T follicular helper cell (primary cell): Measurements from ENCODE around the gene ARHGEF28.

Experiments
- DNase-seq: peaks from one replicate; pipeline ENCODE4 v3.0.0-alpha.2; 2020; ENCODE audit warnings: low read depth

ARHGEF28 gene

DNA sequence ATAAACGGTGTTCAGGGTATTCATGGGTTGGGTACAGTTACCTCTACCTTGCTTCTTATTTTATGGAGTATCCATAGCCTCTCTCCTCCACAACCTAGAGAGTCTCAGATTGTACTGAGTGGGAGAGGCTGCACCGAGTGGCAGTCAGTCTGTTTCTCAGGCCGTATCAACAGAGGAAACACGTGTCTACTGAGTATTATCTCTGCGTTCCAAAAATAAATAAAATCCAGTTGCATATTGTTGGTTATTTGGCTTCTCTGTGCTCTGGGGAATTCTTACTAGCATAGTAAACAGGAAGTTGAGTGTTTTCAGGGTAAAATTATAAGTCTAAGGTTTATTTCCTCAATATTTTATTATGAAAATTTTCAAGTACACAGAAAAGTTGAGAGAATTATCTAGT, 231.0 kb downstream of the ARHGEF28 start:
- no peak for DNase-seq

DNA sequence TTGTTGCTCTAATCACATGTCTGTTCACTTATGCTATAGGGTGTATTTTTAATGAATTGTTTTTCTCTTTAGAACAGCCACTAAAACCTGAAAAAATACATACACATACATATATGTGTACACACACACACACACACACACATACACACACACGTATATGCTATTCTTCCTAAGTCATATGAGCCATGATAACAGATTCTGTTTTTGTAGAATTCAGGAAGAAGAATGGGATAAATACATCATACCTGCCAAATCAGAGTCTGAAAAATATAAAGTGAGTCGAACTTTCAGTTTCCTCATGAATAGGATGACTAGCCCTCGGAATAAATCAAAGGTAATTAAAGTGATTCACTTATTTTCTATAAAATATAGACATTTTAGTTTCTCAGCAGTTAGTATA, 231.4 kb downstream of the ARHGEF28 start:
- no peak for DNase-seq

DNA sequence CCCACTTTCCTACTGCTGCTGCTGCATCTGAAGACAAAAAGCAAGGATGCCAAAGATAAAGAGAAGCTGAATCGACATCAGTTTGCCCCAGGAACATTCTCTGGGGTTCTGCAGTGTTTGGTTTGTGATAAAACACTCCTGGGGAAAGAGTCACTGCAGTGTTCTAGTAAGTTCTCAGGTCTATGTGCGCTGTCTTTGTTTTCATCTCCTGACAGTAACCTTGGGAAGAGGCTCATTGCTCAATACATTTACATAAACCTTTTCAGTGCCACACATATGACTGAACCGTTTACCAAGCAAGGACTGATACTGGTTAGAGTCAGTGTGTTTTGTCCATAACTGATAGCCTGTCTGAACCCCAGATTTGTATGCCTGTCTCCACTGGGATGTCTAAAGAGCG, 232.1 kb downstream of the ARHGEF28 start:
- no peak for DNase-seq

DNA sequence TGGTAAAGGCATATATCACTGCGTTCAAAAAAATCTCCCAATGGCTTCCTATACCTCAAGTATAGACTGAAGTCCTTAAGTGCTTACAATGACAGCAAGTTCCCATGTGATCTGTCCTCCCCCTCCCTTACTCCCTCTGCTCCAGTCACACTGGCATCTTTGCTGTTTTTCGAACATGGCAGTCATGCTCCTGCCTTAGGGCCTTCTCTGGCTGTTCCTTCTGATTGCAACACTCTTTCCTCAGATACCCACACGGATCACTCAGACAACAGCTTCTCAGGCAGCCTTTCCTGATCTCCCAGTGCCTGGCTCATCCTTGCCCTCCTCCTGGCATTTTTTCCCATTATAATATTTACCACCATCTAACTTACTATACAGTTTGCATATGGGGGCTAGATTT, 232.8 kb downstream of the ARHGEF28 start:
- DNase-seq: no peak

DNA sequence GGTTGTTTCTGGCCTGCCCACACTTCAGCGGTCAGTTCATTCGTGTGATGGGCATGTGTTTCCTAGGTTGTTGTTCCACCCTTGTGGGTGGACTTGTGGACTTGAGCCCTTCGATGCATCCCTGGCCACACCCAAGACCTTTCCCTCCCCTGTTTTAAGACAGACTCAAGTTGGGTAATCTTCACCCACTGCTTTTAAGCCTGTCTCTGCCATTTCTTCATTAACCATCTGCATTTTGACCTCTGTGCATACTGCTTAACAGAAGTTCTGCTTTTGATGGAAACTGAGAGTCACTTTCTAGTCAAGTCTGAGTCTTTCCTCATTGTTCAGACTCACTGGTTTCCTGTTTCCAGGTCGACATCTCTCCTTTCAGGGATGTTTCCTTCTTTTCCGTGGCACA, 233.7 kb downstream of the ARHGEF28 start:
- DNase-seq: no peak

DNA sequence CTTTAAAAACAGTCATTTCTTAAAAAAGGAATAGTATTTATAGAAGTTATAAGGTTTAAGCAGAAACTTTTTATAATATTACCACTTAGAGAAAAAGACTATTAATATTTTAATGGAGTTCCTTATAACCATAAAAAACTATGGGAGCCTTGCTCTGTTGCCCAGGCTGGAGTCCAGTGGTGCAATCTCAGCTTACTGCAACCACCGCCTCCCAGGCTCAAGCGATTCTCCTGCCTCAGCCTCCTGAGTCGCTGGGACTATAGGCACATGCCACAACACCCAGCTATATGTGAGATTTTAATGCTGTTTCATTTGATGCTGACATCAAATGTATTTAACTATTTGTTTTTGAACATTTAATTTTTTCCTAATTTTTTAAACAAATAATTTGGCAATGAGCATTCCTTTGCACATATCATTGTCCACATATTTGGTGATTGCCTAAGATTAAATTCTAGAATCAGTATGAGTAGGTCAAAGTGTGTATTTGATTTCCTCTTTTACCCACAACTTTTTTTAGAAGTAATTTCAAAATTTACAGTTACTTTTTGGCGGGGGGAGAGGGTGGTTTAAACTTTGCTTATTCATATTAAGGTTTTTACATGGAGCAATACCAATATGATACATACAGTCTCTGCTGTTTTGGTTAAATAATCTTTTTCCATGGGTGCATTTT, 235.5 kb downstream of the ARHGEF28 start:
- DNase-seq: no peak

DNA sequence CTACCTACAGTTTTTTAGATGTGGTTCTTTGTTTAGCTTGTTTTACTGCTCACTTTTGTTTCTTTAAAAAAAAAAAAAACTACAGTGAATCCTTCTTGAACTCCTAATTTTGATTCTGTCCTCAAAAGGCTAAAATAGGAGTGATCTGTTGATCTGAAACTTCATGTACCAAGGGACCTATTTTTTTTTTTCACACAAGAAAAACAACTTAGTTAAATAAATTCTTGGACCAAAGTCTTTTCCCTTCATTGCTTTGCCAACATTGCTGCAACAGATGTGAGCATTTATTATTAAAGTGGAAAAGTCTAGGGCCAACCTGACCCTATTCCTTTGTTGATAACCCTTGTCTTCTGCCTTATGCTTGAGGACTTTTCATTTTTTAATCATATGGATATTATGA, 236.8 kb downstream of the ARHGEF28 start:
- no peak for DNase-seq

DNA sequence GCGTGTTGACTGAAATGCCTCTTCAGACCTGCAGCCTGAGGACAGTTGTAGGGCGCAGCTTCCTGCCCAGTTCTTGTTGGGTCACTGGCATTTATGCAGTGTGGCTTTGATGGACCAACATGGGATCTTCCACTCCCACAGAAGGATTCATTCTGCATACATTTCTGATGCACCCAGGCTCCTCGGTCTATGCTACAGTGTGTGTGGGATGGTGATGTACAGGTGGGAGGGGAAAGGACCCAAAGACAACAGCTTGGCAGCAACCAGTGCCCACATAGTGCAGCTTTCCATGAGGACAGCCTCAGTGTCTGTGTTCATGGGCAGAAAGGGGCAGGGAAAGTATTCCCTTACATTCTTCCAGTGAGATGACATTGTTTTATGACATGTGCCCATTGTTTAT, 237.9 kb downstream of the ARHGEF28 start:
- DNase-seq: no peak

DNA sequence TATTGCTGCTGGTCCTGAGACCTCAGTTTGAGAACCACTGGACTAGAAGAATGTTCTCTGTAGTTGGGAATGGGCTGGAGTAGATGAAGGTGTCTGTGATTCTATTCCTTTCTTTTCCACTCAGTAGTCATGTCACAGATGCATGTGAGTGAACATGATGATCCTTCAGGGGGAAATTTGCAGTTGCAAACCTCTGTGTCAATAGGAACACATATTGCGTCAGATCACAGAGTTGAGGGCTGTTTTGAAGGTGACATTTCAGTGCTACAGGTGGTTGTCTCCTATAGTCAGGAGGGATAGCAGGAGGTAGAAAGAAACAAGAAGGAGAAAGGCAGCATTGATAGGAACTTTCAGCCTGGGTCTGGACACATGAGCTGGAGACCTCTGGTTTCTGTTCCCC, 239.3 kb downstream of the ARHGEF28 start:
- DNase-seq: no peak

DNA sequence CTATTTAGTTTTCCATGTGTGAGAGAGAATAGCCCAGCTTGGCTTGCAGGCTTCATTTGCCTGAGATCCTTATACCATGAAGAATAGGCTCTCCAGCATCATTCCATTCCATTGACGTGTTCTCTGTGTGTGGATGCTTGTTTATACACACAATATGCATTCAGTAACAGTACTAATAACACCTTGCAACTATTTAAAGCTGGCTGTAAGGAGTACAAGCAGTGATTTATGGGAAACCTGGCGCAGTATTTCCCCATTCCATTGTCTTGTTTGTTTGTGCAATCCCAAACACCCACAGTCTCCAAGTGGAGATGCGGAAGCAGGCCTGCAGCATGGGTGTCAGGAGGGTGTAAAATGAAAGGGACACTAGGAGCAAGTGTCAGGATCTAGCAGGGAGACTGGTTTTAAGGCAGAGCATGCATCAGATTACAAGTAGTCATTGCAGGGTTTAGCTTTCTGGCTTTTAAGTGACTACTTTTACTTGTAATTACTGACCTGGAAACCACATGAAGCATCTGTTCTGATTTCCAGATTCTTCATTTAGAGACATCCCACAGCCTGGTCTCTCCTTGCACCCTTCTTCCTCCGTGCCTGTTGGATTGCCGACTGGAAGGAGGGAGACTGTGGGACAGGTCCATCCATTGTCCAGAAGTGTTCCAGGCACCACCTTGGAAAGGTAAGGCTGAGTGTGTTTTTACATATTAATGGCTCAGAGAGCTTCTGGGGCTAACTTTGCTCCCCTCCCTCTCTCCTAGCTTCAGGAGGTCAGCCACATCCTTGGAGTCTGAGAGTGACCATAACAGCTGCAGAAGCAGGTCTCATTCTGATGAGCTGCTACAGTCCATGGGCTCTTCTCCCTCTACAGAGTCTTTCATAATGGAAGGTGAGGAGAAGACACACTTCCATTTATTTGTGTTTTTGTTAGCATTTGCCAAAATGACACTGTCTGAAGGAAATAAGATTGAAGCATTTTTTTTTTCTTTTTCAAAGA, 241.6 kb downstream of the ARHGEF28 start:
- no peak for DNase-seq

DNA sequence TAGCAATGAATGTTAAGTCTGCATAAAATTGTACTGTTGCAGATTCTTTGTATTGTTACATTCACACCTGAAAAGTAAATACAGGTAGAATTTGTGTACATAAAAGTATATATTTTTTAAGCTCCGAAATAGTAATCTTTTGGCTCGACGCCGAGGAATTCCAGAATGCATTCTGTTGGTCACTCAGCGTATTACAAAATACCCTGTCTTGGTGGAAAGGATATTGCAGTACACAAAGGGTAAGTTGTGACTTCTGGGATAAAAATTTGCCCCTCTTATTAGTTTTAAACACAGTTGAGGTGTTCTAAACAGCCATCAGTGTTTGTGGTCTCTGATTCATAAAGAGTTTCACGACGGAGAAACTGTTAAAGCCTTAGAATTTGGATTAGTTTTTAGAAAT, 257.6 kb downstream of the ARHGEF28 start:
- no peak for DNase-seq

DNA sequence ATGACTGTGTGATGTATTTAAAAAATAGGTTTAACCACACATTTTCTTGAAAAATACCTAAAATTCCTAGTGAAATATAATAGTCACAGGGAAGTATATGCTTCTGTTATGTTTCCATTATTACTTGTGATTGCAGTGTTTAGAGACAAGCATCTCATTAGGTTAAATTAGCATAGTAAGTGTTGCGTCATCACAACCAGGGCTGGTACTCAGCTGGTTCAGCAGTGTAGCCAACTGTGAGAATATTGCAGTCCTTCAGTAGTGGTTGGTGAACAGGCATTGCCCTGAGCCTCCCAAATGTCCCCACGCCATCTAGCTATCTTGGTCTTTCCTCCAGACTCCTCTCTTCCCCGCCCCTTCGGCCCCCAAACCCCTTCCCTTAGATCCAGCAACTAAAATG, 261.7 kb downstream of the ARHGEF28 start:
- DNase-seq: no peak

DNA sequence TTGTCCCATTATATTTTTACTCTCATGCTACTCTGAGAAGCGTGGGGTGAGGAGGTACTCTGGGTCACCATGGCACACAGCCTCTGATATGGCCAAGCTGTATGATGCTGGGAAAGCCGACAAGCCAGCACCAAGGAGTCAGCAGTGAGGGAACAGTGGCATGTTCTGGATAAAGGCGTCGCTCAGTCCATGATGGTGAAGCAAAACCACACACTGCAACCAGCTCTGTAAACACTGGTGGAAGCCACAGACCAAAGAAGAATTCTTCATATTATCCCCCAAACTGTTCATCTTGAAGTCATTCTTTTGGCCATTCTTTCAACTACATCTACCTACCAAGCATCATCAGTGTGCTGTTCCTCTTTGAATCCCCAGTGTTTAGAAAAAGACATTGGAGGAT, 264.6 kb downstream of the ARHGEF28 start:
- DNase-seq: no peak

DNA sequence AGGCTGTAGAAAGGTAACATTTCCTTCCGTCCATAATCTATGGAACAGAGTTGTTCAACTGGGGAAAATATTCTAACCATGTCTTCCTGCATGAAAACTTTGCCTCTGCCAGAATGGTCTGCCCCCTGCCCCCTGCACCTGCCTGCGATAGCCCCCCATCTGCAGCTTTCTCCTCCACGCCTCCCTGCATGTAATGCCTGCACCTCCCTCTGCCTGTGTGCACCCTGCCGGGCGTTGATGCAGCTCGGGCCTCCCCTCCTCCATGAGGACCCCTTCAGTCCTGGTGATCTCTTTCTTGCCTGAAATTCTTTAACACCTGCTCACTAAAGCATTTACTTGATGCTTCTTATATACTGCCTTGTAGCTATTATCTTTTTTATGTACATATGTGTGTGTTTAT, 266.2 kb downstream of the ARHGEF28 start:
- no peak for DNase-seq

DNA sequence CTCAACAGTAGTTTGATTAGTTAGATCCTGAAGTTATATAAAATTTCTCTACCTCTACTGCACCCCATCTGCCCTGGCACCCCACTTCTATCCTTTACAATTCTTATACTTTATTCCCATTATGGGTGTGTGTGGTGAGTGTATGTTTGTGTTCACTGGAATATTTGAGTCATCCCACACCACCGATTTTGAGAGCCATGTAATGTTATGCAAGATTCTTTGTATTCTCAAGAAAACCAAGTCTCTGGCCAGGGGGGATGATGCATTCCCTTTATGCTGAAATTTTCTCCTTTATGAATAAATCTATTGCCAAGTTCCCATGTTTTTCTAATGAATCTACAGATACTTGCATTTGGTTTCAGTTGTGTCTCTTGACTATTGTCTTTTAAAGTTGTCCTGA, 266.8 kb downstream of the ARHGEF28 start:
- DNase-seq: no peak

DNA sequence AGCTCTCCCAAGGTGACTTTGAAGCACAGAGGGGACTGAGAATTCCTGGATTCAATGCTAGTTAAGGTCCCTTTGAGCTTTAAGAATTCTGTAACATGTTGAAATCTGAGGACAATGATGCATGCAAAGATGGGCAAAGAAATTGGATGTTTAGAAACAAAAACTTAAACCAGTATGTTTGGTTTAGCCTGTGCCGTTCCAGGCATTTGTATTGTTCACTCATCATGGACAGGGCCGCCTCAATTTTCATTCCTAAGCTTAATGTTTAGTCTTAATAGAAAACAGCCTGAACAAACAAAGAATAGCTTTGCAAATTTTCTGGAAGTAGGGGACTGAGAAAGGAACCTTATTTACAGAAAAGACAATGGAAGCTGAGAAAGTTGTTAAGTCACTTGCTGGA, 267.8 kb downstream of the ARHGEF28 start:
- no peak for DNase-seq

DNA sequence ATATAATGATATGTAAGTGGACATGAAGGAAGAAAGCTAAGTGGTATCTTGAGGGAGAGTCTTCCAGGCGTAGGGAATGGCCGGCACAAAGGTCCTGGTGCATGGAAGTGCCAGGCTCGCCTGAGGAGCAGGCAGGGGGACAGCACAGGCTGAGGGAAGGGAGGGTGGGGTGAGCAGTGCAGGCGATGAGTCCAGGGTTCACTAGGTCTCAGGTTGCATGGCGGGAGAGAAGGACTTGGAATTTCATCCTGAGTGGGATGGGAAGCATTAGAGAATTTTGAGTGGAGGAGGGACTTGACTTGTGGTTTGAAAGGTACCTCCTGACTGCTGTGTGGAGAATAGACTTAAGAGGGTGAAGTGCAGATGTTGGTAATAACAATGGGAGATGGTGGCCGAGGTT, 268.9 kb downstream of the ARHGEF28 start:
- DNase-seq: no peak

DNA sequence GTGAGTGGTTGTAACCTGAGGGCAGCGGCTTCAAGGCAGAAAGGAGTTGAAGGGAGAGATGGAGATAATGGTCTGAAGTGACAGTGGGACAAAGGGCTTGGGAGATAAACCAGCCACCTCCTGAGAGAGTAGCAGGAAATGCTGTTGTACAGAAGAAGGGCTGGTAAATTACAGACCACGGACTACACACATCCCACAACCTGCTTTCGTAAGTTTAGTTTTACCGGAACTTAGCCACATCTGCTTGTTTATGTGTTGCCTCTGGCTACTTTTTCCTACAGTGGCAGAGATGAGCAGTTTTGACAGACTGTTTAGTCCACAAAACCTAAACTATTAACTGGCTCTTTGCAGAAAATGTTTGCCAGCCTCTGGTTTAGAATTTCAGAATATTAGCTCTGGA, 269.5 kb downstream of the ARHGEF28 start:
- no peak for DNase-seq

DNA sequence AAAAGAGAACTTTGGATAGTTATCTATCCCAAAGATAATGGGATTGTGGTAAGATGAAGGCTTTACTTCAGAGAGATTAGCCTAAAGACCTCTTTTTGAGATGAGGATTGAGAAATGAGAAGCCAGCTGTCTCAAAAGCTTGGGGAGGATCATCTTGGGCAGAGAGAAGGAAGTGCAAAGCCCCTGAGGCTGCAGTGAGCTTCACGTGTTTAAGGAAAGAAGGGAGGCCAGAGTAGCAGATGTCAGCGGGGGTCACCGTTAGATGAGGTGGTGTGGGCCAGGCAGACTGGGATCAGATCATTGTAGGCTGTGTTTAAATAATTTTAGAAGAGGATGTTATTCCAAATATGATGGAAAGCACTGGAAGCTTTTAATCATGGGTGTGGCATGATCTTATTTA, 270.1 kb downstream of the ARHGEF28 start:
- no peak for DNase-seq

DNA sequence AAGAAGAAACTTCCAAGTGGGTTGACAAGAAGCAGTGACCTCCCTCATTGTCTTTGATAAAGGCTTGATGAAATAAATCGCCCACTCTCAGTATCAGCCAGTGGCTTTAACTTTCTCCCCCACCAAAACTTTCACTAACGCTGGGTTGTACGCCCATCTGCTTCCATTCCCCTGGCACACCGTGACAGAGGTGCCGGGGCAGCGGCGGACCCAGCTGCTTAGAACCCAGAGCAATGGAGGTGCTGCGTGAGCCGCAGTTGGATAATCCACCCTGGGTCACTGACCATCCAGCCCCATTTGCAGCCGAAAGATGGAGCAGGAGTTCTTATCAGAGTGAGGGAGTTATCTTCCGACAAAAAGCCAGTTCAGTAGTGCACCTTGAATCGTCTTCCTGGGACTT, 270.7 kb downstream of the ARHGEF28 start:
- DNase-seq: no peak

DNA sequence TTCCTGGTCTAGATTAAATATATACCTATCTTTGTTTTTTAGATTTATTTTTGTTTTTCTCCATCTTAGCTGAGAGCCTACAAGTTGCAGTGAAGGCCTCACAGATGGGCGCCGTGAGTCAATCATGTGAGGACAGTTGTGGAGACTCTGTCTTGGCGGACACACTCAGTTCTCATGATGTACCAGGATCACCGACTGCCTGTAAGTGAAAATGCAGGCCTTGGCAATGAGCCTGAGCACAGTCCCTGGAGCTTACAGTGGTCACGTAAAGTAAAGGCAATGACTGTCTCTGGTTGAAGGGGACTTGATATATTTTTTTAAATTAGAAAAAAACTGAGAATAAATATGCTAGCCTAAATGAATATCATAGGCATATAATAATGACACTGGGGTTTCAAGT, 271.9 kb downstream of the ARHGEF28 start:
- no peak for DNase-seq

DNA sequence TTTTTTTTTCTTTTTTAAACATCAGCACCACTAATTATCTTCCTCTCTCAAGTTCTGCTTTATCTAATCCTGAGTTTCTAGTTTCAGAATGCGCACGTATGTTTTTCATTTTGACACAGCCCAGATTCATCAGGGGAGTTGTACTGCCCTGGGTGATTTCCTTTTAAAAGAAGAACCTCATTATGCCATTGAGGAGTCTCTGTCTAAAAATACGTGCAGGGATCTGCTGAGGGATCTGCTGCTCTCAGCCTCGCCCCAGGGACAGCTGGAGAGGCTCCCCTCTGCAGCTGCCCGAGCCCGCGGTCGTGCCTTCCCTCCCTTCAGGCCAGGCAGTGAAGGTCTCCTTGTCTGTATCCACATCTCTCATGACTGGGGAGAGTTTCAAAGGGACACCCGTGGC, 273.1 kb downstream of the ARHGEF28 start:
- DNase-seq: no peak

DNA sequence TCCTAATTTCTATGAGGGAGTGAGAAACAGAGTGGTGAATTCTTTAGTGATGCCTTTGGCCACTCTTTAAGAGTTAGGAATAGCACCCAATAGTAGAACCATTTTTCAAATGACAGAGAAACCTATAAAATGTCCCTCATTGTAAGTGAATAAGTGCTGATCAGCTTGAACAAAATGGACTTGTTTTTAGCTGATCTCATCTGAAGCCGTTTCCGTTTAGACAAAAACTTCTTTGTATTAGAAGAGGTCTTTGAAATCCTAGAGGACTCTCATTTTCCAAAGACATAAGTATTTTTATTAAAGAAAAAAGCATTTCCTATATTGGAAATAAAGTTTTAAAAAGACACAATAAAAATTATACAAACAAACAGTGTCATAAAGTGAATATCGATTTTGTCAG, 273.9 kb downstream of the ARHGEF28 start:
- no peak for DNase-seq
